GM21360 (cell line): ENCODE data around the gene APBA1.
"Not testable (repeated sequence)": the region's sequence is repeated elsewhere in the genome, so short reads cannot be mapped to it uniquely, and the experiment has no call there.

Experiments used
- ATAC-seq: cut with Tn5 transposase; IDR thresholded peaks from one replicate; pipeline ENCODE4 v1.9.1; 2021; ENCODE audit warnings: mild to moderate bottlenecking, moderate library complexity; ENCODE audit not compliant: unreplicated experiment

Gene APBA1

GRCh38 chr9:69420611-69421270, 251.4 kb downstream of the APBA1 start:
- ATAC-seq, result no peak

GRCh38 chr9:69412741-69413150, 259.4 kb downstream of the APBA1 start:
- no peak for ATAC-seq

- no peak for ATAC-seq
These were observed 260.0 kb downstream of the APBA1 start for GRCh38 chr9:69411931-69412740.

- no peak for ATAC-seq
These were observed 260.9 kb downstream of the APBA1 start for GRCh38 chr9:69411246-69411645.

- not testable (repeated sequence) for ATAC-seq
These were observed 262.2 kb downstream of the APBA1 start for GRCh38 chr9:69409936-69410335.

- no peak for ATAC-seq
These were observed 271.7 kb downstream of the APBA1 start for GRCh38 chr9:69400470-69400869.

GRCh38 chr9:69397384-69398214, 274.6 kb downstream of the APBA1 start:
- no peak for ATAC-seq

GRCh38 chr9:69396759-69397158, 275.4 kb downstream of the APBA1 start:
- no peak for ATAC-seq

- ATAC-seq, result no peak
These were observed 276.5 kb downstream of the APBA1 start for GRCh38 chr9:69395718-69396117.

- no peak for ATAC-seq
These were observed 278.7 kb downstream of the APBA1 start for GRCh38 chr9:69393425-69393824.

GRCh38 chr9:69392826-69393225, 279.3 kb downstream of the APBA1 start:
- no peak for ATAC-seq

- ATAC-seq, result no peak
These were observed 280.2 kb downstream of the APBA1 start for GRCh38 chr9:69391946-69392345.

GRCh38 chr9:69391487-69391886, 280.7 kb downstream of the APBA1 start:
- no peak for ATAC-seq

- no peak for ATAC-seq
These were observed 282.7 kb downstream of the APBA1 start for GRCh38 chr9:69389437-69389995.

GRCh38 chr9:69388596-69388995, 283.6 kb downstream of the APBA1 start:
- no peak for ATAC-seq

GRCh38 chr9:69386651-69387050, 285.5 kb downstream of the APBA1 start:
- ATAC-seq, result no peak

- no peak for ATAC-seq
These were observed 286.6 kb downstream of the APBA1 start for GRCh38 chr9:69385581-69386033.

GRCh38 chr9:69382135-69382534, 290.0 kb downstream of the APBA1 start:
- ATAC-seq, result no peak

- no peak for ATAC-seq
These were observed 291.4 kb downstream of the APBA1 start for GRCh38 chr9:69380811-69381210.

GRCh38 chr9:69380301-69380700, 291.9 kb downstream of the APBA1 start:
- no peak for ATAC-seq
